Activated CD4-positive, alpha-beta T cell treated with anti-CD3 and anti-CD28 coated beads, Interleukin-2, amount 50 U/mL, for 1 hour (primary cell): ENCODE data around the gene CD48.

ENCODE experiments used
- DNase-seq: peaks from one replicate; pipeline ENCODE4 v3.0.0-alpha.2; 2020

The CD48 gene

GRCh38 chr1:160711602-160712311 lies at the start of gene CD48:
TSS of gene CD48 (minus strand) at chr1:160711822. CDS start at chr1:160711763, 59 bp downstream.
- DNase-seq: peak; percentile 31

DNA sequence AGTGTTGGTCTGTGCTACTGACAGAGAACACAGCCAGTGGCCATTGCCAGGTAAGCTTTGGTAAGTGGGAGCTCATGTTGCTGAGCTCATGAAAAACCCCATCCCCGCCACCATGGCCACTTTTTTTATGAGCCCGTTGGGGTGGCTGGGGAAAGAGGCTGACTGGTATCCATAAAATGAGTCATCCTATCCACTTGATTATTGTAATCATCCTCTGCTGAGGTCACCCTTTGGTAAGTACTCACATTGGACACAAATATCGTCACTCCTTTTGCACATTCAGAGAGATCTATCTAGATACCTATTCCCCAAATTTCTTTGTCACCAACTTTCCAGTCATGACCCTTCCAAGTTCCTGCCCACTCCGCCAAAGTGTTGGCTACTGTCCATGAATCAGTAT lies 49.4 kb upstream of the CD48 start:
- DNase-seq: no peak

DNA sequence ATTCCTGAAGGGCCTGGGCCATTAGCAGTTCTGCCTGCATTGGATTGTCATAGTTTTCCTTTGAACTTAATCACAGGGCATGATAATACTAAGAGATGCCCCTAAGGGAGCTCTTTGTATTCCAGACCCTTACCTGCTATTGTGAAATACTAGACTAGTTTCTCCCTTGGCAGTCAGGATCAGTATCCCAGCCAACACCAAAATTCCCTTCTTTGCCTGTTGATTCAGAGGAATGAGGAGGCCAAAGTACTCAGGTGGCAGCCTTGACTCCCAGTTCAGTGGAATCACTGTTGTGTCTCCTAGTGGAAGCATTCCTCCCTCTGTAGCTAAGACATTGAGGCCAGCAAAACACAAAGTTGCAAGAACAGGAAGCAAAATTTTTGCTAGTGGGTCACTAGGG lies 48.1 kb upstream of the CD48 start:
- DNase-seq: no peak

DNA sequence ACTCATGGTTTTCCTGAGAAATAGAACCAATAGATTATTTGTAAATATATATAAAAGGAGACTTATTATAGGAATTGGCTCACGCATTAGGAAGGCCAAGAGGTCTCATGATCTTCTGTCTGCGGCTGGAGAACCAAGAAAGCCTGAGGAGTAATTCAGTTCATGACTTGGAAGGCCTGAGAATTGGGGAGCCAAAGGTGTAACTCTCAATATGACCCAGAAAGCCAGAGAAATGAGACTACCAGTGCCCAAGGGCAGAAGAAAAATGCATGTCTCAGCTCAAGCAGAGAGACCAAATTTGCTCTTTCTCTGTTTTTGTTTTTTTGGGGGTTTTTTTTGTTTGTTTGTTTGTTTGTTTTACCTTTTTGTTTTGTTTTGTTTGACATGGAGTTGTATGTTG lies 46.9 kb upstream of the CD48 start:
- DNase-seq: no peak

DNA sequence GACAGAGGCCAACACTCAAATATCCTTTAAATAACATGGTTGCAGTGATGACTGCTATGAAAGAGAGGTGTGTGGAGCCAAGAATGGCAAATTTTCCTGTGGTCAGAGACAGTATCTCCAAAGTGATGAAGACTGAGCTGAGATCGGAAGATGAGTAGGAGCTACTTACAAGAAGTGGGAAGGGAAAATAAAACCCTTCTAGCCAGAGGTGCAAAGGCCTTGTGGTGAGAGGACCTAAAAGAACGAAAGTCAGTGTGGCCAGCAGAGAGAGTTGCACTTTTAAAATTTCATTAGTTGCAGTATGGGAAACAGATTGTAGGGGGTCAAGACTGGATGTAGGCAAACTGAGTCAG lies 45.2 kb upstream of the CD48 start:
- no peak for DNase-seq

DNA sequence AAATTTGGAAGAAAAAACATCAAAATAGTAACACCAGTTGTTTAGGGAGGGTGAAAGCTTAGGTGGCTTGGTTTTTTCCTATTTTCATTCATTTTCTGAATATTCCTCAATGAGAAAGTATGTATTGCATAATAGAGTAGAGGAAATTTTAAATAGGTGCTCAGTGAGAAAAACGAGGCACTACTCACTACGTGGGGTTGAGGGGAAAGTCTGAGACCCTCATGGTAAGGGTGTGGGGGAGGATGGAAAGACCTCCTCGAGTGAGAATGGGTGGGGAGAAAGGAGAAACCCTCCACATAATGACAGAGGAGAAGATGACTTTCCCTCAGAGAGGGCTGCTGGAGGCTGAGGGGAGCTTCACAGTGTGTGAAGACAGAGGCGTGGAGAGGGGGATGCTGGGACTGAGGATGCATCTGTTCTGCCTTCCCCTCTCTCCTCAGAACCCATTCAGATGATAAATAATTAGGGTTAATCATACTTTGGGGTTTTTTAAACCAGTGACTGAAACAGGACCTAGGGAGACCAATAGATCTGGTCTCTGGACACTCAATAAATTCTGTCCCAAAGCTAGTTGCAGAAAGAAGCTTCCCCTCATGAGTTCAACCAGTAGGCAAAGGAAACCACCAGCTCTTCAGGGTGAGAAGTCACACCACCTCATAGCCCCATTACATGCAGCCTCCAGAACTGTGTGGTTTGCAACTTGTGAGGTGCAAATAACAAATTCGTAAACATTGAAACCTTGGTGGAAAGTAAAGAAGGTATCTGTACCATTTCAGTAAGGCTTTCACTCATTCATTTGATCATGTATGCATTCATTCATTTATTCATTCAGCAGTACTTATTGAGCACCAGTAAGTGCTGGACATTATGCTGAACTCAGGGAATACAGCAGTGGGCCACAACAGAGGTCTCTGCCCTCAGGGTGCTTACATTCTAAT lies 44.6 kb upstream of the CD48 start:
- DNase-seq: no peak

GRCh38 chr1:160755461-160755860 lies 43.8 kb upstream of the CD48 start:
- DNase-seq: no peak

DNA sequence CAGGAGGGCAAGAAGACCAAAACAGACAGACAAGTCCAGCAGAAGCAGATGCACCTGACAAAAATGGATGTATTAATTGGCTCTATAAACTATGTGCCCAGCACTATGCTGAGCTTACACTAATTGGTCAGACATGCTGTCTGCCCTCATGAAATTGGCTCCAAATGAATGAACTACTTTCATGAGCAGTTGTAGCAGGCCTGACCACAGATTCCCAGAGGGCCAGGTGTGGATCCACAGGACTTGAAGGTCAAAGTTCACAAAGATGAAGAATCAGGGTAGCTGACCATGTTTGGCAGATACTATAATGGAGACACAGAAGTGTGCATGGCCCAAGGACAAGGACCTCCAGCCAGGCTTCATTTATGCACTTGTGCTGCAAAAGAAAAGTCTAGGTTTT lies 42.0 kb upstream of the CD48 start:
- no peak for DNase-seq

DNA sequence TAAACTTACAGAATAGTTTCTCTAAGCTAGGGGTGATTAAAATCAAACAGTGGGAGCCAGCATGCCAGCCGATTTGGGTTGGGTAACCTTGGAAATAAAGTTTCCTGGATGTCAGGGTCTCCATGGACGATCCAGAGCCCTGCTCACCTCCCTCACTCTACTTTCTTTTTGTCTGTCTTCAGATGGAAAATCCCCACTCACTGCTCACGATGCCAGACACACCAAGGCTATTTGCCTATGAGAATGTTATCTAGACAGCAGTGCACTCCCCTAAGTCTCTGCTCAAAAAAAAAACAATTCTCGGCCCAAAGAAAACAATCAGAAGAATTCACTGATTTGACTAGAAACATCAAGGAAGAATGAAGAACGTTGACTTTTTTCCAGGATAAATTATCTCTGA lies 41.3 kb upstream of the CD48 start:
- DNase-seq: no peak

- DNase-seq: no peak
These were observed 40.8 kb upstream of the CD48 start for GRCh38 chr1:160752406-160752805.

GRCh38 chr1:160750608-160751007 lies 39.0 kb upstream of the CD48 start:
- DNase-seq: no peak

DNA sequence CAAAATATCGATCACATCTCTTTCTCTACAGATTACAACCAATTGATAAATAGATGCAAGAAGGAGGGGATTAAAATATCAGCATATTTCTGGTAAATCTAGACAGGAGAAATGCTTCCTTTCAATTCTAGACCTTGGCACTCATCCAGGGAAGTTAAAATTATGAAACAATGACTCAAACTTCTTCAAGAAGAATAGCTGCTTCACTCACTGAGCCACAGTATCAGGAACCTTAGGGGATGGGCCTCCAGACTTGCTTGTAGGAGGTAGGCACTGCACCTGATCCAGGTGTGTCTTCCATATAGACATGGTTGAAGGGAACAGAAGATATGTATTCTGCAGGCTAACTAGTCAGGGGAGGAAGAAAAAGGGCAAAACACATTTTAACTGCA lies 37.3 kb upstream of the CD48 start:
- no peak for DNase-seq

DNA sequence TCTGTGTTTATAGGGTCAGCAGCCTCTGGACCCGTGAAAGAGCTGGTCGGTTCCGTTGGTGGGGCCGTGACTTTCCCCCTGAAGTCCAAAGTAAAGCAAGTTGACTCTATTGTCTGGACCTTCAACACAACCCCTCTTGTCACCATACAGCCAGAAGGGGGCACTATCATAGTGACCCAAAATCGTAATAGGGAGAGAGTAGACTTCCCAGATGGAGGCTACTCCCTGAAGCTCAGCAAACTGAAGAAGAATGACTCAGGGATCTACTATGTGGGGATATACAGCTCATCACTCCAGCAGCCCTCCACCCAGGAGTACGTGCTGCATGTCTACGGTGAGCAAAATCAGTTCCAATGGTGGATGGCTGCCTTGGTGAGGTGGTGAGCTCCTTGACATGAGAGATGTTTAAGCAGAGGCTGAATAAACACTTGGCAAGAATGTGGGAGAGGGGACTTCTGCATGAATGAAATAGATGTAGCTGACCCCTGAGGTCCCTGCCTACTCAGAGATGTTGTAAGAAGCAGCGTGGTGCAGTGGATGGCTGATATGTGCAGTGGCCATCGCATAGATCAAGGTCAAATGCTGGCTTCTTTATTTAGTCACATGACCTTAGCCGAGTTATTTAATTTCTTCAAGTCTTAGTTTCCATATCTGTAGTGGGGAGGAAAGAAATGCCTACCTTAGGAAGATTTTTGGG lies 36.7 kb upstream of the CD48 start:
- no peak for DNase-seq

DNA sequence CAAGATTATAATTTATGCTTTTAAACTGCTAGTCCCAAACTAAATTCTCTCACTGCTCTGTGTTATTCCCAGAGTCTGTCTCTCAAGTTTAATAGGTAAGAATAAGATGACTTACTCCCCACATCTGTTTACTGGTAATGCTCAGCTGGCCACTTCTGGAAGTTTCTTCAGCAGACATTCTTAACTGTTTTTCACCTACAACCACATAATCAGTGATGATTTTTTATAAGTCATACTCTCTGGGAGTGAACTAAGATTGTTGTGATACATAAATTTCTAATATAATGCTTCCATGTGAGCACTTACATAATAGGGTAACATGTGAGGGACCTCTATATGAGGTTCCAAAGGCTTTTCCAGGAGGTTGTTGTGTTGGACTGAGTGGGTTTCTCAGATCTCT lies 36.1 kb upstream of the CD48 start:
- no peak for DNase-seq

DNA sequence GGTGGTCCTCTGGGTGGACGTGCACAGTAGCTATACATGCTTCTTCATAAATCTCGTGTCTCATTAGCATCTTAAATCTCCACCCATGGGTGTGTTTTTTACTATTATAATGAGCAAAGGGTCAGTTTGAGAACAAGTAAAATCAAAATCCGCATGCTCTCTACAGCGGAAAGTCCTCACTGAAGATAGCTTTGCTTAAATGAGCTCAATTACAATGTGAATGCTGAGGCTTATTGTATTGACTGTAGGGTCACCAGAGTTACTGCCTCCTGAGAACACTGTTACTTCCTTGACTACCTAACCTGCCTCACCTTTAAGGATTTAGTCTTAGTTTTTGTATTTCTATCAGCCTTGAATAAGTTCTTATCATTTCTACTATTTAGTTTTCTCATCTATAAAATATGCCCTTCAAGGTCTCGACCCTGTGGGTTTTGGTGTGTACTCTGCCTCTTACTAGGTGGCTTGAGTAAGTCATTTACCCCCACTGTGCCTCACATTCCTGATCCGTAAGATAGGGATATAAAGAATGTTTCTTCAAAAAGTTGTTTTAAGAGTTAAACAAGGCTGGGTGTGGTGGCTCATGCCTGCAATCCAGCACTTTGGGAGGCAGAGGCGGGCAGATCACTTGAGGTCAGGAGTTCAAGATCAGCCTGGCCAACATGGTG lies 35.3 kb upstream of the CD48 start:
- DNase-seq: no peak

DNA sequence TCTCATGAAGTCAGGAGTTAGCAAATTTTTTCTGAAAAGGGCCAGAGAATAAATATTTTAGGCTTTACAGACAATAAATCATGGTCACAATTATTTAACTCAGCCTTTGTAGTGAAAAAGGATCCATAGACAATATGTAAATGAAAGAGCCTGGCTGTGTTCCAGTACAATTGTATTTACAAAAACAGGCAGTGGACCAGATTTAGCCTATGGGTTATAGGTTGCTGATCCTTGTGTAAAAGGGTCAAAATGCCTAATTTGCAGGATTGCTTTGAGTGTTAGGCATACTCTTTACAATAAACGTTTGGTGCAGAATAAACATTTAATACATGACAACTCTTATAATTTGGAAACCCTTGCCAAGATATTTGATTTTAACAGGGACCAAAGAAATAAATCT lies 33.9 kb upstream of the CD48 start:
- DNase-seq: no peak

DNA sequence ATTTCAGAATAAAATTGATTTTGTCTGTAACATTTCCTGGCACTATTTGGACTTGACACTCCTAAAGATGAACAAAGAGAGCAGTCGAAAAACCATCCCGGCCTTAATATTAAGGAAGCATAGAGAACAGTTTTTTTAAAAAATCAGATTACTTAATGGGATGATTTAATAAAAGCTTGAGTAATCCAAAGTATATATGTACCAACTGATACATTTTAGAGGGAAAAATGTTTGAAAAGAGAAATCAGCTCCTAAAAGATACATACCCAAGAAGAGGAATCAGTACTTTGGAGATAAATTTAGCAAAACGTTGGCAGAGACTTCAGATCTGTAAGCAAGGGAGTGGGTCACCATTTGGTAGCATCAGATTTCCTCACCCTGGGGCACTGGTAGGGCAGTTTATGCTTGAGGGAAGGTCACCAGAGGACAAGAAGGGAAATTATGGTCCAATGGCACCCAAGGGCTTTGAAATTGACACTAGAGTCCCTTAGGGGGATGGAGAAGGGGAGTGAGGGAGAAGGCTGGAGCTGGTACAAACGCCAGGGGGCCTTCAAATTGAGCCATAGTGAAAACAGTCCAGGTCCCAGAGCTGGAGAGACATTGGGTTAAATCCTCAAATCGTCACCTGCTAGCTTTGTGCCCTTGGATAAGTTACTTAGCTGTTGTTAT lies 33.4 kb upstream of the CD48 start:
- no peak for DNase-seq

- no peak for DNase-seq
These were observed 32.7 kb upstream of the CD48 start for GRCh38 chr1:160744199-160744851.

DNA sequence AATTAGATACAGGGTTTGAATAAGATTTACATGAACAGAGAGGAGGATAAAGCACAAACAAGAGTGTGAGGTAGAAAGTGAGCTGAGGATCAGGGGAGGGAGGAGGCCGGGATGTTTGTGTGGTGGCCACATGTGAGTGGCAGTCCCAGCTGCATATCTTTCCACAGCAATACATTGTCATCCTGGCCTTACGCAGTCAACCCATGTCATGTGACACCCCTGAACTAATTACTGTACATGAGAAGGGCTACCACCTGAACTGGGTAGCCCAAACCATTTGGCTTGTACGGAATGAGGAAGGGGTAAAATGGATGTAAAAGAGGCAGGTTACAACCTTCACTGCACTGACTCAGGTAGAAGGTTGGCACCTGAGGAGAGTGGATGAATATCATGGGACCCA lies 31.6 kb upstream of the CD48 start:
- DNase-seq: no peak

DNA sequence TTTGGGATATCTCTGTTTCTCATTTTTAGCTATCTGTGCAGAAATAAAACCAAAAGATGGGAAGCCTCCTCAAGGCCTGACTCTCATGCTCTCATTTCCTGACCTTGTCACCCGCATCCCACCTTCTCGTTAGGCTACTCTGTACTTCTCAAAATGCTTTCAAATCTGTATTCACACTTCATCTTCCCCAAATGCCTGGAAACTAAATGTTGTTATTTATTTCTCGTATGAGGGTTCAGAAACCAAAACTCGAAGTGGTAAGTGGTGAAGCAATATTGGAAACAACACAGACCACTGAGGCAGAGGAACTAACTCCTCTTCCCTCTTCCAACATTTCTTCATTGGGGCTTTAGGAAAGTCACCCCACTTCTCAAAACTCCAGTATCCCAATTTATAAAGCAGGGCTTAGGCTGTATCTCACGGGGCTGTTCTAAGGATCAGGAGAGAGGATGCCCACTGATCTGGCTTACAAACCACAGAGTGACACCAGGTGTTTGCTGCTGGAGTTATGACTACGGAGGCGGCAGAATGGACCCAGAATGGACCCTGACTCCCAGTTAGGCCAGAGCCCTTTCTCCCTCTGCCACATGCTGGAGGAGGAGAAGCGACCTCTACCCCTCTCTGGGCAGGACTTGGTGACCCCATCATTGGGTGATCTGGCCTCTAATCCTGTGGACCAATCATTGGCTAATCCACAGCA lies 31.0 kb upstream of the CD48 start:
- DNase-seq: no peak

DNA sequence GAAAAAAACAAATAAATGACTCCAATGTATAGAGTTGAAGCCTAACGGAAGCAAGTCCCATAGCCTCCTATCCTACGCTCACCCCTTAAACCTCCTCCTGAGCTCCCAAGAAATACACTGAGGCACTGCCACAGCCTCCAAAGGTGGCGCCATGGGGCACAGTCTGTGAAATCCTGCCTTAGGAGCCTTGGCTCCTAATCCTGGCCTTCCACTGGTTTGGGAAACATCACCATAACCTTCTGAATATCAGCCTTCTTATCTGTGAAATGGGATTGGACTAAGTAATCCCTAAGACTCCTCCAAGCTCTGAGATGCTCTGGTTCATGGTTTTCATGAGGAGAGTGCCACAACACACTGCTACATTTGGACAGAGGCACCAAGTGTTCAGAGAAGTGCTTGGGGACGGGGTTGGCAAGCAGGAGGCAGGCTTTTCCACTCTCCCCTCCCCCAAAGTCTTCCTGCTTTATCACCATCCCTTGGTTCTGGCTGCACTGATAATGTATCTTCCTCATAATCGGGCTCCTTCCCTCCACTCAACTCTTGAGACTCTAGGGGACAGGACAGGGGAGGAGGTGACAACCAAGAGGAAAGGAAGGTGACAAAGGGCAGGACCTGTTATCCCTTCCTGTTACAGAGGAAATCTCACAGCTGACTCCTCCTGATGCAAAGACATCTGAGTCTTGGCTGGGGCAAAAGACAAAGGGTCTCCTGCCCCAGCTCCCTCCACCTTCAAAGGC lies 30.2 kb upstream of the CD48 start:
- DNase-seq: no peak
